Stimulated activated CD4-positive, alpha-beta T cell treated with anti-CD3 and anti-CD28 coated beads, TNF-alpha, amount 100 ng/mL, for 4 hours (primary cell): ENCODE data around the gene STK32C.

Source experiments
- DNase-seq, 3 experiments: peaks; one replicate each; pipeline ENCODE4 v3.0.0-alpha.2; 2020; ENCODE audit warnings: low read depth in 3 of 3

The STK32C gene

DNA sequence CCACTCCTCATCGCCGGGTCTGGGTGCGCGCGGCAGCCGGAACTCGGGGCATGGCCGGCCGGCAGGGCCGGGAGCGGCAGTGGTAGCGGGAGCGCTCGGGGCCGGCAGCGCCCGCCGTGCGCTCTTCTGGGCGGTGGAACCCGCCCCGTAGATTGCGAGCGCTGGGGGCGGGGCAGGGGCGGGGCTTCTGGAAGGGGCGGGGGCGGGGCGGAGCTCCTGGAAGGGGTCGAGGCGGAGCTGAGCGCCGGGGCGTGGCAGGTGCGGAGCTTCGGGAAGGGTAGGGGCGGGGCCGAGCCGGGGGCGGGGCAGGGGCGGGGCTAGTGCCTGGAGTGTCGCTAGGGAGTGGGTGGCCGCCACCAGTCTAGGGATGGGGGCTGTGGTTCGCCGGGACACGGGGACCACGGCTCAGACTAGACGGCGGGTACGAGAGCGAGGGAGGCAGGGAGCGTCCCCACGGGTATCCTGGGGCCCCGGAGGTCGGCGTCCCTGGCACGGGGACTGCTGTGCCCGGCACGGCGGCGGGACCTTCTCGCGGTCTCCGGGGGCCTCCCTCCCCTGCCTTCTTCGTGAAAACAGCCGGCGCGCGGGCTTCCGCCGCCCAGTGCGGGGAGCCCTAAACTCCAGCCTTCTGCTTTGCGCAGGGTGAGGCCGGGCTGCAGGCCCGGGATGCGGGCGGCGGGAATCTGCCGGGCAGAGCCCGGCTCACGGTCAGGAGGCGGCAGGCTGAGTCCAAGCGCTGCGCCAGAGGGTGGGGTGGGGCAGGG lies at the start of gene STK32C:
Gene STK32C (minus strand): TSS at position 128 of the 764 bp plus-strand sequence. CDS start 117 bp downstream, at position 11.
- peak; percentile 87 to 89 (median 88) for DNase-seq

DNA sequence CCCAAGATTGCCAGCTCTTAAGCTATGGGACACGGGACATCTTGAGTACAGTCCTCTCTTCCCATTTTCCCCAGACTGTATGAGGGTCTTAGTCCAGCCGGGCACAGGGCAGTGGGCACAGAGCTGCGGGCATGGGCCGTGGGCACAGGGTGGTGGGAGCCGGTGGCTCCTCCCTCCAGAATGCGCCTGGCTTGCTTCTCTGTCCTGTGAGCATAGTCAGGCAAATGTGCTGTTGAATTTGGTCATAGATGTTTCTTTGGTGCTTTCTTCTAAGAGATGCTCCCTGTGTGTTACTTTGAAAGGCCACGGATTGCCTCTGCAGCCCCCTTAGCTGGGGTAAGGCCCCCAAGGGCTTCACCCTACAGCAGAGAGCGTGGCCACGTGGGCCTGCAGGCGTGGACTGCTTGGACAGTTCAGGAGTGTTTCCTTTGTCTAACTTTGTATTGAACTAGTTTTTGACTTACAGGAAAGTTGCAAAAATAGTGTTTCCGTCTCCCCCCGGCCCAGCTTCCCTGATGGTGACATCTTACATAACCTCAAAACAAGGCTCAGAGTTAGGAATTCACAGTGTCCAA lies 49.0 kb upstream of the STK32C start:
- no peak for DNase-seq

DNA sequence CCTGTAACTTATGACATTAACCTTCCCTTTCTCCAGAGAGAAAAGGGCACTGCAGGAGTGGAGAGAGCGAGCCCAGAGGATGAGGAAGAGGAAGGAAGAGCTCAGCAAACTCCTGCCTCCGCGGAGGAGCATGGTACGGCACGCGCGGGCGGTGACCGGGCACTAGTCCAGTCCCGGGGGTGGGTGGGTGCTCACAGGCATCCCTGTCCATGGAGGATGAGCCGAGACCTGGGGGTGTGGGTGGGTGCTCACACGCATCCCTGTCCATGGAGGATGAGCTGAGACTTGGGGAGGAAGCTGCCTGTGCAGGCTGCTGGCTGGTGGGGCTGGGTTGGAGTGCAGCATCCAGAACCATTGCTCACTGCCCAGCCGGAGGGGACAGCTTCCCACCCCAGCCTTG lies 48.0 kb upstream of the STK32C start:
- DNase-seq, result no peak

DNA sequence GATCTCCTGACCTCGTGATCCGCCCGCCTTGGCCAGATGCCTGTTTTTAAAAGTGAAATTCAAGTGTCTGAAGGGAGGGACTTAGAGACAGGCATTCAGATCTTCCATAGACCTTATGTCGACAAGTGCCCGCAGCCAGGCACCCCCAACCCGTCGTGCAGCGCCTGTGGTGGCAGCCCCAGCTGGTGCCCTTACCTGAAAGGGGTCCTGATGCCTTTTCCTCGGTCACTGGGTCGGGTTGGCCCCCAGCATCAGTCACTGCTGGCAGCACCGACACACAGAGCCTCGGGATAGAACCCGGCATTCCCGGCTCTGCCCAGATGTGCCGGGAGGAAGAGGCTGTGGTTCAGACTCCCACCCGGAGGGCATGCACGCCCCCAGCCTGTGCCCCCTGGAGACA lies 47.5 kb upstream of the STK32C start:
- no peak for DNase-seq

DNA sequence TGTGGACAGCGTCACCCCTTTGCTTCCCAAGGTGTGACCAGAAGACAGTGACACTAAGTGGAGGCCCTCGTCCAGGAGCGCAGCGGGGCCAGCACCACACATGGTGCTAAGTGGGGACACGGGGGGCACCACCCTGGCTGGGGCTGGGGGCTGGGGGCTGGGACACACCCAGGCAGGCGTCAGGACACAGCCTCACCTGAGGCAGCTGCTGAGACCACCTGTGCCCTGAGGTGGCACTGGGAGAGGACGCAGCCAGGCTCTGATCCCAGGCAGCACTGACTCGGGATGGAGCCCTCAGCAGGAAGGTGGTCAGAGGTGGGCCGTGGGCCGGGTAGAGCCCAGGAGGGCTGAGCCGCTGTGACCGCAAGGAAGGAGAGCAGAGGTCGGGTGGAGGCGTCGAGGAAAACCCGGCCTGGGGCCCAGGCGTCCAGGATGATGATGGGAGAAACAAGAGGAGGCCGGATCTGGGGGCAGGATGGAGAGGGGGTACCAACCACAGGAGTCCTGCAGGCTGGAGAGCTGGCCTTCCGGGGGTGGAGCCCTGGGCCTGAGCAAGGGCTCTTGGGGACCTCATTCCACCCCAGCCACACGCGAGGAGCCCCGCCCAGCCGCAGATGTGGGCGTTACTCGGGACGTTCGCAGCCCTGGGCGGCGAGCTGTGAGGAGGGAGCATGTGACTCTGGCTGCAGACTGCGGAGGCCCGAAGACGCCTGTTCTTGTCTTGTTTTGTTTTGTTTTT lies 46.8 kb upstream of the STK32C start:
- no peak for DNase-seq

DNA sequence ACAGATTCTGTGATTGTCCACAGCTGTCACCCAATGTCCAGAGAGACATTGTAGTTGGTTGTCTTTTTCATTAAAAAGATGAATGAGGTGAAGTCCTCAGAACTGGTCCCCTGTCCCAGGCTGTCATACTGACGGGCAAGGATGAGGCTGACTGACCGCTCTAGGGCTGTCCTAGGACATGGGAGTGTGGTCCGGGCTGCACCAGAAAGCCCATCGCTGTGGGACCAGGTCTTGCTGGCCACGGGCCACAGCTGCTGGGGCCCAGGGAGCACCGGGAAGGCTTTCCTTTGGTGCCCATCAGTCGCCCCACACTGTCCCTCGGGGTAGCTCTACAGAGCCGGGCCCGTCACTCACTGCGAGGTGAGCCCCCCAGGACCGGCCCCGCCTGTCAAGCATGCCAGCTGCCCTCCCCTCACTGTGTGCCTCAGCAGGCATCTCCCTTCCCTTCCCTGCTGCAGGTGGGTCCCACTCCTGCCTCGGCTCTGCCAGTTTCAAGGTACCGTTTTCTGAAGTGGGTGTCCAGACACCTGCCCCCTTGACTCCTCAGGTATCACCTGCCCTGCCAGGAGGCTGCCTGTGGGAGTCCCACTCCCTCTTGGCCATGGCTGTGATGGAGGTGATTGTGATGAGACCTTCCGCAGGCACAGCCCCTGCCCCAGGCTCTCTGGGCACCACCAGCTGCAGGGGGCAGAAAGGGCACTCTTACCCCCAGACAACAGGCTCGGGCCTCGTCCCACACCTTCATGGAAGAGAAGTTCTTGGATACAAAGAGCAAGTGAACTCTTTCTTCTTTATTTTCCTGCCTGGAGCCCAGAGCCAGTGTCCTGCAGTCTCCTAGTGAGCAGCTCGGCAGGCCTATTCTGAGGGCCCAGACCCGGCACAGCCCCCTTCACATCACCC lies 46.0 kb upstream of the STK32C start:
- no peak for DNase-seq

DNA sequence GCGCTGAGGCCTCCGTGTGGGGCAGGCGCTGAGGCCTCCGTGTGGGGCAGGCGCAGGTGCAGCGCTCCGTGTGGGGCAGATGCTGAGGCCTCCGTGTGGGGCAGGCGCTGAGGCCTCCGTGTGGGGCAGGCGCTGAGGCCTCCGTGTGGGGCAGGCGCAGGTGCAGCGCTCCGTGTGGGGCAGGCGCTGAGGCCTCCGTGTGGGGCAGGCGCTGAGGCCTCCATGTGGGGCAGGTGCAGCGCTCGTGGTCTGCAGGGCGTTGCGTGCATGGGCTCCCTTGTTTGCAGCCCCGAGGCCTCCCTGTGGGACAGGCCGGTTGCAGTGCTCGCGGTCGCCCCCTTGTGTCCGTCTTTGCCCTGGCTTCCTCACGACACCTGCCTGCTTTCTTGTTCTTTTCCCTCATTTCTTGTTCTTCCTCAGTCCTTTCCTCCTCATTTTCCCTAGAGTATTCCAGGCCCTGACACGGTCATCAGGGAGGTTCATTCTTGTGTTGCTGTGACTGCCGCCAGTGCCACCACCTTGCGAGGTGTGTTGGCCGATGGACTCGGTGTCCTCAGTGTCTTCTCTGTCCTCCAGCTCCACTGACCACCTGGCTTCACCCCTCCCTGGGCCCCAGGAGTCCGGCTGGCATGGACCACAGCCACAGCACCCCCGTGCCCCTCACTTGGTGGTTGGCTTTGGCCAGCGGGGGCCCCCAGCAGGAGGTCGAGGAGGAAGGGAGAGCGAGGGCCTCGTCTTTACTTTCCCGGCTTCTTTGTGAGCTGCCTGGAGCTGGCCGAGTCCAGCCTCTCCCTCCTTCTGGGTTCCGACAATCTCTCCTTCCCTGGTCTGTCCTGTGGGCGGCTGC lies 44.9 kb upstream of the STK32C start:
- peak; percentile 56 to 71 (median 69) for DNase-seq

DNA sequence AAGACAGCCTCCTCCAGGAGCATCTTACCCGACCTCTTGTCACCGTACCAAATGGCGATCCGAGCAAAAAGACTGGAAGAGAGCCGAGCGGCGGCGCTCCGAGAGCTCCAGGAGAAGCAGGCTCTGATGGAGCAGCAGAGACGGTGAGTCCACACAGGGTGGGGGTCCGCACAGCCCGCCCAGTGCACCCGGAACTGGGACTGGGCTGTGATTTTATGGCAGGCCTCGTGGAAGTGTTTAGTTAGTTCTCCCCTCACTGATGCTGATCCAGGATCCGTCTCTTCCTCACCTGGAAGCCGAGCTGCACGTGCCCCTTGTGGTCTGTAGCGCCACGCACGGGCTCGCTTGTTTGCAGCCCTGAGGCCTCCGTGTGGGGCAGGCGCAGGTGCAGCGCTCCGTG lies 43.9 kb upstream of the STK32C start:
- DNase-seq, result no peak

DNA sequence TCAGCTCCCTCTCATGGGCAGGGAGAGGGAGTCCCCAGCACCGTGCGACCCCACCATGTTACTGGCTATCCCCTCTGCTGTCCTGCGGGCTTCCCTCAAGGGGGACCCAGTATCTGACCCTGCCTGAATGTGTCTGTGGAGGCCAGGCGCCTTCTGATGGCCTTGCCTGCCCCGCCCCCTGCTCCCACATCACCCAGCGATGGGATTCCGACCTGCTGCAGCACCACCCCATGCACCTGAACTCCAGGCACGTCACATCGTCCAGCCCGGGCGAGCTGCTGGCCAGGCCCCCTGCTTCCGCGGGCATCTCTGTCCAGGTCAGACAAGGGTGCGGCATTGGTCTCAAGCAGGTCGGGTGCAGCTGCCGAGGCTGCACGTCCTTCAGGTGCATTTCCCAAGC lies 43.2 kb upstream of the STK32C start:
- DNase-seq, result no peak

DNA sequence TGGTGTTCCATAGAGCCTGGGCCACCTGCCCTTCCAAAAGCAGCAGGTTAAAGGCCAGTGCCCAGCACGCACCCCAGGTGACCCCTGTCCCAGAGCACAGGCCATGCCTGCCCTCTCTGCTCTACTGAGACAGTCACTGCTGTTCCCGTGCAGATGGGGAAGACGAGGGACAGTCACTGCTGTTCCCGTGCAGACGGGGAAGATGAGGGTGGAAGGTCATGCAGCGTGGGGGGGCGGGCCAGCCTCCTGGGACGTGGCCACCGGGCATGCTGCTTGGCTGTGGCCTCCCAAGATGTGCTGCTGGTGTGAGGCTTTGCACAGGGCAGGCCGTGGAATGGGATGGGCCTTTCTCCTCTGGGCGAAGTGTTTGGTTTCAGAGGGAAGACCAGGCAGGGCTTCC lies 42.6 kb upstream of the STK32C start:
- DNase-seq, result no peak

DNA sequence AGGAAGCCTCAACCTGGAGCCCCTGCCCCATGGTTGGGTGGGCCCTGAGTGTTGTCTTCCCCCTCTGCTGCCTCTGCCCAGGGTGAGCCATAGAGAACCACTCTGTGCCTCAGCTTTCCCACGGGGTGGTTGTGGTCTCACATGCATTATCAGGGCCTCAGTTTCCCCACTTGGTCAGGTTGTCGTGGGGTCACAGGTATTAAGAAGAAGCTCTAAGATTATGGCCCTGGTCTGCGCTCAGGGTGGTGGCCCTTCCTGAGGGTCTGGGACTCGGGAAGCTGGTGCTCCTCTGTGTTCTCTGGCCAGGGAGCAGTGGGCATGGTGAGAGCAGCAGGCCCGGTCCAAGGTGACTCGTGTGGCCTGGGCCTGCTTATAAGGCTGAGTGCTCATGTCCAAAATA lies 42.0 kb upstream of the STK32C start:
- DNase-seq, result no peak

DNA sequence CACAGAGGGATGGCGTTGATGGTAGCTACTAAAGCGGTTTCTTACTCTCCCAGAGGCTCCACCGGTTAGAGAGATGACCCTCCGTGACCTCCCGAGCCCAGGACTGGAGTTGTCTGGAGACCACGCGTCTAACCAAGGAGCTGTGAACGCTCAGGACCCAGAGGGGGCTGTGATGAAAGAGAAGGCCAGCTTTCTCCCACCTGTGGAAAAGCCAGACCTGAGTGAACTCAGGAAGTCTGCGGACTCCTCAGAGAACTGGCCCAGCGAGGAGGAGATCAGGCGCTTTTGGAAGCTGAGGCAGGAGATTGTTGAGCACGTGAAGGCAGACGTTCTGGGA lies 40.1 kb upstream of the STK32C start:
- DNase-seq, result no peak

DNA sequence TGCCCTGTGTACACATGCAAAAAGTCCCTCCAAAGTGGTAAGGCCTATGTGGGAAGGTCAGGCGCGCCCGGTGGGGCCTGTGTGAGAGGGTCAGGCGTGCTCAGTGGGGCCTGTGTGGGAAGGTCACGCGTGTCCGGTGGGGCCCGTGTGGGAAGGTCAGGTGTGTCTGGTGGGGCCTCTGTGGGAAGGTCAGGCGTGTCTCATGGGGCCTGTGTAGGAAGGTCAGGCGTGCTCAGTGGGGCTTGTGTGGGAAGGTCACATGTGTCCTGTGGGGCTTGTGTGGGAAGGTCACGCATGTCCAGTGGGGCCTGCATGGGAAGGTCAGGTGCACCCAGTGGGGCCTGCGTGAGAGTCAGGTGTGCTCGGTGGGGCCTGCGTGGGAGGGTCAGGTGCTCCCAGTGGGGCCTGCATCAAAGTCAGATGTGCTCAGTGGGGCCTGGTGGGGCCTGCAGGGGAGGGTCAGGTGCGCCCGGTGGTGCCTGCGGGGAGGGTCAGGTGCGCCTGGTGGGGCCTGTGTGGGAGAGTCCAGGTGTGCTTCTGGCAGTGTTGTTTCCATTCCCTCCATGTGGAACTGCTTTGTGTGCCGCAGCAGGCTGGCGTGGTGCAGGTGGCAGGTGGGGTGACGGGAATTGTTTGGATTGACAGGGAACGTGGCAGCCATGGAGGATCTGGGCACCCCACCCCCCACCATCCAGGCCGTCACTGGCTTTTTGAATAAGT lies 39.6 kb upstream of the STK32C start:
- no peak for DNase-seq

DNA sequence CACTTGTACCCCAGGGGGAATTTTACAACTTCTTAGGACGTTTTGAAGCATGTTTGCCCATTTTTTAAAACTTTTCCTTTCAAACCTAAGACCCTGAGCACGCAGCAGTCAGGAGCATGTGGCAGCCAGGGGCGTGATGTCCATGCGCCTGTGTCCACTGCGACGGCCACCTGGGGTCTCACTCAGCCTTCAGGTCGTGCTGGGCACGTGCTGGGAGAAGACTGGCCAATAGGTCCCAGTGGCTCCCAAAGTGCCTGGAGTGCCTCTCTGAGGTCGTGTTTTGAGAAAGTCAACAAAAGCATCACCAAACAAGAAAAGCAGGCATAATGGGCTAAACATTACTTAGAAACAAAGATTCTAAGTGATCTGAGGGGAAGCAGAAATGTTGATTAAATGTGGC lies 39.1 kb upstream of the STK32C start:
- DNase-seq, result no peak

DNA sequence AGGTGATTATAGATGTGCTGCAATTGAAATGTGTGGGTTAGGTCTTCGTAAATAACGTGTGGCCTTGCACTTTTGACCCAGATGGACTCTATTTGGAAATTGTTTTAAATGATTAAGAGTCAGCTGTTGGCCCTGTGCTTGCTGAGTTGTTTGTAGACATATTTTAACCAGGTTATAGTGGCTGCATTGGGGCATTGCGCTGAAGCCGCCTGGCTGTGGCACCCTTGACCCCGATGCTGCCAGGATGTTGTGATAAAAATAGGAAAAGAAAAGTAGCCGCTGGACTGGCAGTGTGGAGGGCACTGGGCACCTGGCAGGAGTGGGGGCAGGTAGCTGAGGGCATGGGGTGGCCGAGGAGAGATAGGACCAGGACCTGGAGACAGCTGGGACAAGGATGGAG lies 37.6 kb upstream of the STK32C start:
- no peak for DNase-seq

DNA sequence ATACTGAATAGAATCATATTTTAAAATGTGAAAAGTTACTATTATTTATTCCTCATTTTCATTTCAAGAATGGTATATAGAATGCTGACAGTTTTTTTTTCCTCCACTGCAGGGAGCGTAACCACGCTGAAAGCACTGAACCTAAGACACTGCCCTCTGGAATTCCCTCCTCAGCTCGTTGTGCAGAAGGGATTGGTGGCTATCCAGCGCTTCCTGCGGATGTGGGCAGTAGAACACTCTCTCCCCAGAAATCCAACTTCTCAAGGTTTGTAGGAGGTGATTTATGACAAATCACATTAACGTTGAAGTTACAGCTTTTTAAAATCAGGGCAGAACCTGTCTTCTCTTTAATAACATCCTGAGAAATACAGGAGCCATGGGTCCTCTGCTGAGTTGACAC lies 36.6 kb upstream of the STK32C start:
- DNase-seq, result no peak

DNA sequence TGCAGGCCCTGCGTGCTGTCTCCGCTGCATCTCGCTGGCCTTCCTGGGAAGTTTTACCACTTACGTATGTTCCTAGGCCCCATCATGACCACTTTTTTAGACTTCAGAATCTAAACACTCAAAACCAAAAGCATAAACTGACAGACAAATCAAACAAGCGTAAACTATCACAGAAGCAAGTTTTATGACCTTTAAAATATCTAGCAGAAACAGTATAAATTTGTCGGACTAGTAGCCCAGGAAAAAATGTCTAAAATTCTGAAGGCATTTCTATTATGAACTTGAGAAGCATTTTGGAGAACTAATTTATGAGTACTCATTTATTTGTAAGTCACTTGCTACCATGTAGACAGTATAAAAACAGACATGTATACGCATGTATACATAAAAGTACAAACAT lies 34.8 kb upstream of the STK32C start:
- DNase-seq, result no peak

DNA sequence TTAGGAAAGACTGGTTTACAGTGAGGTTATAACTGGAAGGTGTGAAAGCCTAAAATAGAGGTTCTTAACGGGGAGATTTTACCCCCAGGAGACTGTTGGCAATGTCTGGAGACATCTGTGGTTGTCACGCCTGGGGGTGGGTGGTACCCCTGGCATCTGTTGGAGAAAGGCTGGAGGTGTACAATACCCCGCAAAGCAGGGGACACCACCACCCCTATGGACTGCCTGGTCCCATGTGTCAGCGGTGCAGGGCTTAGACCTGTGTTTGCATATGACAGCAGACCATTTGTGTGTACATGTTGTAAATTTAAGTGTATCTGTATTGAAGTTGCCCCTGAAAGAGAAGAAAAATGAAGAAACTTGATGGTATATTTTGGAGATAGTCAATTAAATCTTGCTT lies 34.0 kb upstream of the STK32C start:
- DNase-seq, result no peak

DNA sequence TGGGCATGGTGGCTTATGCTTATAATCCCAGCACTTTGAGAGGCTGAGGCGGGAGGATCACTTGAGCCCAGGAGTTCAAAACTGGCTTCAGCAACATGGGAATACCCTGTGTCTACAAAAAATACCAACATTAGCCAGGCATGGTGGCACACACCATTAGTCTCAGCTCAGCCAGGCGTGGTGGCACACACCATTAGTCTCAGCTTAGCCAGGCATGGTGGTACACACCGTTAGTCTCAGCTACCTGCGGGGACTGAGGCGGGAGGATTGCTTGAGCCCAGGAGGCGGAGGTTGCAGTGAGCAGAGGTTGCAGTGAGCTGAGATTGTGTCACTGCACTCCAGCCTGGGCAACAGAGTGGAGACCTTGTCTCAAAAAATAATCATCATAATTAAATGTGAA lies 33.3 kb upstream of the STK32C start:
- DNase-seq, result no peak

DNA sequence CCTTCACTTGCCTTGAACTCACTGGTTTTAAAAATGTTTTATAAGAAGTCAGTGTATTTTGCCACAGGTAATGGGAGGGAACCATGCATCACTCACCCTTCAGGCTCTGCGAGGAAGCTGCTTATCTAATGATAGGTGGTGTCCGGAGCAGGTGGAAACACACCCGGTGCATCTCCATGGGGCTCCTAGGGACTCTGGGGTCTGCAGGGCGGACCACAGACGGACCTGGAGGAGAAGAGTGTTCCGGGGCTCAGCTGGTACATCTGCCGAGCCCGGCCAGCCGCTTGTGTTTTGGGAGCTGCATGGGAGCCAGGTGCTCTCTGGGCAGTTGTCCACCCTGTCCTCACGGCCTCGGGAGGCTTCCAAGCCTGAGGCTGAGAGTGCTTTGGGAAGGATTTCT lies 31.5 kb upstream of the STK32C start:
- DNase-seq, result no peak

DNA sequence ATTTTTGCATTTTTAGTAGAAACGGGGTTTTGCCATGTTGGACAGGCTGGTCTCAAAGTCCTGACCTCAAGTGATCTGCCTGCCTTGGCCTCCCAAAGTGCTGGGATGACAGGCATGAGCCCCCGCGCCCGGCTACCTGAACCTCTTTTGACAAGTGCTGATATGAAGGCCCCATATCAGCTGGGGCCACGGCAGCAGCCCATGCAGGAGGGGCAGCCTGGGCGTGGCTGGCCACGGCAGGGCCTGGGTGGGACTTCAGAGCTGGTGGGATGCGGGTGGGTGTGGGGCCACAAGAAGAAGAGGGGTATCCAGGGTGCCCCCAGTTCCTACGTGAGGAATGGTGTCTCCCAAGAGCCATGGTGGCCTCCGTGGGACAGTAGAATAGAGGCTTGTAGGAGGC lies 31.1 kb upstream of the STK32C start:
- DNase-seq, result no peak
